Measurements from ENCODE around the gene CCDC73.

DNA sequence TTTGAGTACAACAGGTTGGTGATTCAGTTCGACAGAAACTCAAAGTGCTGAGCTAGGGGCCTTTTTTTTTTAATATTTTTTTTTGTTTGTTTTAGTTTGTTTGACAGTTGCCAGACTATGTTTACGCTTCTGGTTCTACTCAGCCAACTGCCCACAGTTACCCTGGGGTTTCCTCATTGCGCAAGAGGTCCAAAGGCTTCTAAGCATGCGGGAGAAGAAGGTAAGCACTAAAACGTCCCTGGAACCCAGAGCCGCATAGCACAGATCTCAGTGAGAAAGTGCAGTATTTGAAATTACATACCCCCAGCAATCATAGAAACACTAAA is 35.9 kb upstream of the CCDC73 start:
- TF ChIP-seq POLR2AphosphoS5 (IDR thresholded peaks at IDR 0.05; ENCODE audit: low read depth, low read length), result no peak
- no peak for TF ChIP-seq TAF1 (IDR thresholded peaks at IDR 0.05; ENCODE audit: borderline replicate concordance, insufficient read depth, low read length)
- TF ChIP-seq, protein P1, sequence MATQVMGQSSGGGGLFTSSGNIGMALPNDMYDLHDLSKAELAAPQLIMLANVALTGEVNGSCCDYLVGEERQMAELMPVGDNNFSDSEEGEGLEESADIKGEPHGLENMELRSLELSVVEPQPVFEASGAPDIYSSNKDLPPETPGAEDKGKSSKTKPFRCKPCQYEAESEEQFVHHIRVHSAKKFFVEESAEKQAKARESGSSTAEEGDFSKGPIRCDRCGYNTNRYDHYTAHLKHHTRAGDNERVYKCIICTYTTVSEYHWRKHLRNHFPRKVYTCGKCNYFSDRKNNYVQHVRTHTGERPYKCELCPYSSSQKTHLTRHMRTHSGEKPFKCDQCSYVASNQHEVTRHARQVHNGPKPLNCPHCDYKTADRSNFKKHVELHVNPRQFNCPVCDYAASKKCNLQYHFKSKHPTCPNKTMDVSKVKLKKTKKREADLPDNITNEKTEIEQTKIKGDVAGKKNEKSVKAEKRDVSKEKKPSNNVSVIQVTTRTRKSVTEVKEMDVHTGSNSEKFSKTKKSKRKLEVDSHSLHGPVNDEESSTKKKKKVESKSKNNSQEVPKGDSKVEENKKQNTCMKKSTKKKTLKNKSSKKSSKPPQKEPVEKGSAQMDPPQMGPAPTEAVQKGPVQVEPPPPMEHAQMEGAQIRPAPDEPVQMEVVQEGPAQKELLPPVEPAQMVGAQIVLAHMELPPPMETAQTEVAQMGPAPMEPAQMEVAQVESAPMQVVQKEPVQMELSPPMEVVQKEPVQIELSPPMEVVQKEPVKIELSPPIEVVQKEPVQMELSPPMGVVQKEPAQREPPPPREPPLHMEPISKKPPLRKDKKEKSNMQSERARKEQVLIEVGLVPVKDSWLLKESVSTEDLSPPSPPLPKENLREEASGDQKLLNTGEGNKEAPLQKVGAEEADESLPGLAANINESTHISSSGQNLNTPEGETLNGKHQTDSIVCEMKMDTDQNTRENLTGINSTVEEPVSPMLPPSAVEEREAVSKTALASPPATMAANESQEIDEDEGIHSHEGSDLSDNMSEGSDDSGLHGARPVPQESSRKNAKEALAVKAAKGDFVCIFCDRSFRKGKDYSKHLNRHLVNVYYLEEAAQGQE (IDR thresholded peaks at IDR 0.05; ENCODE audit: insufficient read depth in 1 of 2, low read depth in 2 of 2, low read length in 2 of 2), result no peak

Data from PFSK-1 (cell line).